Ascending aorta (tissue), 2 donors: Measurements from ENCODE around the gene YPEL1. TPM values are rescaled to one million over a fixed set of nuclear protein-coding genes. Genes with fewer than 3 reads are reported as not detected.

Source experiments
- DNase-seq, 2 donors: peaks; one replicate each; pipeline ENCODE4 v3.0.0-alpha.2; 2019; ENCODE audit warnings: low spot score in 2 of 2
- H3K27ac ChIP-seq, 2 donors: fragments of 200-600 bp; sonication (generic); one replicate each; pipeline ENCODE4 v1.5.1; 2016 to 2017; ENCODE audit warnings: mild to moderate bottlenecking in 1 of 2
- H3K27me3 ChIP-seq: fragments of 200-600 bp; sonication (generic); one replicate; pipeline ENCODE4 v1.5.1; 2017
- H3K36me3 ChIP-seq, 2 donors: fragments of 200-600 bp; sonication (generic); one replicate each; pipeline ENCODE4 v1.5.1; 2016
- H3K4me1 ChIP-seq, 2 donors: fragments of 200-600 bp; sonication (generic); one replicate each; pipeline ENCODE4 v1.5.1; 2016 to 2017; ENCODE audit warnings: mild to moderate bottlenecking in 1 of 2
- H3K4me3 ChIP-seq, 2 donors: fragments of 200-600 bp; sonication (generic); one replicate each; pipeline ENCODE4 v1.5.1; 2016 to 2017; ENCODE audit warnings: mild to moderate bottlenecking in 1 of 2
- H3K9me3 ChIP-seq, 2 donors: fragments of 200-600 bp; sonication (generic); one replicate each; pipeline ENCODE4 v1.5.1; 2016
- CTCF ChIP-seq, 3 experiments: fragments of 200-600 bp in 2 of 3; fragments of 450-650 bp in 1 of 3; sonication (generic) in 2 of 3; IDR thresholded peaks; one replicate each; pipeline ENCODE4 v1.5.1; 2016 to 2019; ENCODE audit warnings: antibody characterized with exemption in 3 of 3, mild to moderate bottlenecking in 1 of 3, moderate library complexity in 1 of 3
- intact Hi-C: fragments of 100-400 bp; cut with DNase I; formaldehyde crosslinking; loops from one replicate; pipeline ENCODE4 v1.15.1; 2023
- total RNA-seq: library from RNA; depleted of rRNA; stranded (reverse); fragments of >200 nt; gene quantifications from one replicate; pipeline ENCODE4 v1.1.0, GENCODE V29; 2016

The YPEL1 gene
- total RNA-seq, result 1.1 TPM

DNA sequence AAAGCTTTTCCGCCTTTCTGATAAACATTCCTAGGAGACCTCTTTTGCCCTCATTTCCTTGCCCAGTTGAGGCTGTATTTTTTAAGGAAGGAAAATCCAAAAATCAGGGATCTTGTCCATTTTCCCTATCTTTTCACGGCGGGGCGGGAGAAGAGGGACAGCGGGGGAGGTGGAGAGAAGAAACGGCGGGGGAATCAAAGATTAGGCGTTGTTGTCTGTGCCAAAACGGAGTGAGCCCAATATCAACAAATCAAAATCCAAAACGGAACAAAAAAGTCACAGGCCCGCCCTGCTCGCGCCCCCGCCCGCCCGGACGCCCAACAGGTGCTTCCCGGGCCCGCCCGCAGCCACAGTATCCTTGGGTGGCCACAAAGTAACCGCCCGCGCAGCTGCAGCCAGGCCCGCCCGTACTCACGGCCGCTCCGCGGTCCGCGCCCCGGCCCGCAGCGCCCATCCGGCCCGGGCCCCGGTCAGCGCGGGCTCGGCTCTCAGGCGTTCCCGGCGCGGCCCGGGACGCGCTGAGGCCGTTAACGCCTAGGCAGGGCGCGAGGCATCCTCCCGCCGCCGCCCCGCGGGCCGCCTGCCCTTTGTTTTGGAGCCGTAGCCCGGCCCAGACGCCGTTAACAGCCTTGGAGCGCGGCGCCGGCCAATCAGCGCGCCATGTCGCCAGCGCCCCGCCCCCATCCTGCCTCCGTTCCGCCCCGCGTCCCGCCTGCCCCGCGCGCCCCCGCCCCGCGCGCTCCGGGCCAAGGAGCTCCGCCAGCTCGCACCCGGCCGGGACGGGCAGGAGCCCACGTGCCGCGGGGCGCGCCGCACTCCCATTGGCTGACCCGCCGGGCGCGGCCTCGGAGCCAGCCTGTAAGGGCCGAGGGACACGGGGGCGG is at the start of gene YPEL1:
Gene YPEL1 (minus strand): TSS at position 595 of the 884 bp plus-strand sequence. CDS start 25,050 bp downstream, outside the sequence.
- TF ChIP-seq CTCF (IDR thresholded peaks at IDR 0.05), result peak in 1 of 3 experiments; percentile 8
- no peaks in the 10 kb centered on the region for H3K9me3 ChIP-seq
- H3K36me3 ChIP-seq, result no peaks in the 10 kb centered on the region
- intact Hi-C loops, result loop anchor here (1.0 to 5.0 kb wide), 4 partner anchors 22 to 203 kb away; partner anchors contain the start of genes MAPK1 and PPIL2
- H3K27ac ChIP-seq, result peak within 1 kb of the TSS; percentile 58 to 72
- no peaks in the 10 kb centered on the region for H3K27me3 ChIP-seq
- peak within 1 kb of the TSS; percentile 69 to 78 for H3K4me3 ChIP-seq
- DNase-seq, result peak; percentile 91 to 98
- peaks cover 0 to 7% of the 10 kb centered on the region in 2 donors for H3K4me1 ChIP-seq

- no peak for DNase-seq
- Histone ChIP-seq H3K4me1 (no peaks in the 10 kb centered on the region), H3K4me3 (no peak overlapping the region), H3K27me3 (no peaks in the 10 kb centered on the region), H3K27ac (no peak overlapping the region), H3K36me3 (peaks cover 22 to 43% of the 10 kb centered on the region in 2 donors), H3K9me3 (no peaks in the 10 kb centered on the region)
- intact Hi-C loops, result no loop called here
- no peak for TF ChIP-seq CTCF (IDR thresholded peaks at IDR 0.05)
These were observed 44.7 kb upstream of the YPEL1 start for GRCh38 chr22:21780259-21780658.

DNA sequence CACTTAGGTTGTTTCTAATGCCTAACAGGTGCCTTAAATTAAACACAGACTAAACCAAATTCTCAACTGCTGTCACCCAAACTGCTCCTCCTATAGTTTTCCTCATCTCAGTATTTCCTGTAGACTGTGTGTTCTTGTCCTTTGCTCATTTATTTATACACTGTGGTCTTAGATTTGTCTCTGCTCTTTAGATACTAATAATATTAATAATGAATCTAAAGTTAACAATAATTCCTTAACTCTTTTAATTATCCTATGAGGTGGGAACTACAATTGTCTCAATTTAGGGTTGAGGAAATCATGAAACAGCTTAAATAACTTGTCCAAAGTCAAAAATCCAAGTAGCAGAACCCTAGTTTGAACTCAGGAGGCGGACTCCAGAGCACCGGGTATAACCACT is 43.9 kb upstream of the YPEL1 start:
- Histone ChIP-seq H3K4me1 (peaks cover 0 to 2% of the 10 kb centered on the region in 2 donors), H3K36me3 (peaks cover 22 to 35% of the 10 kb centered on the region in 2 donors), H3K9me3 (no peaks in the 10 kb centered on the region), H3K27me3 (no peaks in the 10 kb centered on the region), H3K27ac (no peak overlapping the region), H3K4me3 (no peak overlapping the region)
- intact Hi-C loops, result loop anchor here (10.0 kb wide), 1 partner anchor 155 kb away; no protein-coding TSS in a partner anchor
- no peak for DNase-seq
- TF ChIP-seq CTCF (IDR thresholded peaks at IDR 0.05), result no peak

DNA sequence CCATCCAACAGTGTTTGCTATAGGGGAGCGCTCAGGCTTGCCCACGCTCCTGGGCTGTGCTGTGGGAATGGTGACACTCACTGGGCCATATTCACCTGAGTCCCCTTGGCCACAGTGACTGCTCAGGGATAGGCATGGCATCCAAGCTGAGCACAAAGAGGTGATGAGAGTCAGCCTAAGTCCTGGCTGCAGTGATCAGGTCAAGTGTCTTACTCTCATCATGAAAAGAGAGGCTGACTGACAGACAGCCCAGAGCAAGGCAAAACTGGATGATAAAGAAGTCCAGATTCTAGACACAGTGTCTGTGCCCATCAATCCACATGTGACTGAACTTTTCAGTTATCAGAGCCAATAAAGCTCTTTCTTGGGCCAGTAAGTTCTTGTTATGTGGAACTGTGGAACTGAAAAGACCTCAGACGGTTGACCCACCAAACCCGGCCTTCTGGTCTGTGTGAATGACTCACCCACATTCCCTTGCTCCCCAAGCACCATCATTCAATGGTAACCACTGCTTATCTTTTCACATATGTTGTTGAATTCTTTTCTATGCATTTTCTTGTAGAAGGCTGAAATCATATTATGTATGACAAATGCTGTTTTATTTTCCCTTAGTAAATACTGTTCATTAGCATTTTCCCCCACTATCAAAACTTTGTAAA is 43.2 kb upstream of the YPEL1 start:
- H3K27ac ChIP-seq, result no peak overlapping the region
- no peak for TF ChIP-seq CTCF (IDR thresholded peaks at IDR 0.05)
- intact Hi-C loops, result loop anchor here (10.0 kb wide), 1 partner anchor 156 kb away; no protein-coding TSS in a partner anchor
- no peak for DNase-seq
- peaks cover 21 to 30% of the 10 kb centered on the region in 2 donors for H3K36me3 ChIP-seq
- H3K4me1 ChIP-seq, result peaks cover 0 to 2% of the 10 kb centered on the region in 2 donors
- H3K4me3 ChIP-seq, result no peak overlapping the region
- H3K9me3 ChIP-seq, result no peaks in the 10 kb centered on the region
- no peaks in the 10 kb centered on the region for H3K27me3 ChIP-seq

DNA sequence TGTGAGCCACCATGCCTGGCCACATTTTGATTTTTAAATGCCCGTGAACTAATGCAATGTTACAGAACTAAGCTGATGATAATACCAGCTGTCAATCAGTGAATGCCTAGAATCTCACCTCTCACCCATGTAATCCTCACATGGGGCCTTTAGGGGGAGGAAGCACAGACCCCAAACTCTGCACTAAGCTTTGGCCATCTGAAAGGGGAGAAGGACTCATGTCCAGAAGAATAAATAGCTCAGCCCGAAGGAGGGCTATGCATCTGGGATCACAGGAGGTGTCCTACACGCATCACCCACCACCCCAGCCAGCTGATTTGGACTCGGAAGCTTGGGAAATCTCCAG is 36.0 kb upstream of the YPEL1 start:
- Histone ChIP-seq H3K36me3 (peaks cover 57 to 62% of the 10 kb centered on the region in 2 donors), H3K9me3 (no peaks in the 10 kb centered on the region), H3K27ac (no peak overlapping the region), H3K27me3 (no peaks in the 10 kb centered on the region), H3K4me1 (peaks cover 0 to 2% of the 10 kb centered on the region in 2 donors), H3K4me3 (no peak overlapping the region)
- TF ChIP-seq CTCF (IDR thresholded peaks at IDR 0.05), result no peak
- no peak for DNase-seq
- intact Hi-C loops, result loop anchor here (10.0 kb wide), 1 partner anchor 163 kb away; no protein-coding TSS in a partner anchor
